ENCODE data around the gene POLR1H. TPM values are rescaled to one million over a fixed set of nuclear protein-coding genes. Genes with fewer than 3 reads are reported as not detected.
A peak's percentile ranks its signal among the peaks of the same experiment; 100 is the strongest.

The POLR1H gene
- polyA plus RNA-seq, 1 donor from 2014 or later: 51.4 TPM

- Histone ChIP-seq H3K27me3 (ENCODE audit: insufficient read depth, low read depth, low read length) (peaks cover 21% of the 10 kb centered on the region), H3K36me3 (ENCODE audit: insufficient read depth, low read length) (no peaks in the 10 kb centered on the region), H3K4me2 (ENCODE audit: low read length) (peak overlapping the region; percentile 81), H3K4me3 (ENCODE audit: low read length) (peak overlapping the region; percentile 76), H3K9ac (ENCODE audit: low read length) (peak overlapping the region; percentile 93), H4K20me1 (ENCODE audit: insufficient read depth) (no peaks in the 10 kb centered on the region), H2AFZ (ENCODE audit: low read depth, low read length) (peak overlapping the region; percentile 65), H3K9me2 (ENCODE audit: insufficient read depth, low read length) (no peaks in the 10 kb centered on the region), H3K79me2 (replicated peaks; ENCODE audit: insufficient read depth, low read length) (peaks cover 28% of the 10 kb centered on the region), H3F3A (ENCODE audit: insufficient read depth, low read length, poor library complexity, severe bottlenecking) (peaks cover 7% of the 10 kb centered on the region), H3K27ac (ENCODE audit: low read length) (peak overlapping the region; percentile 98), H3K9me3 (ENCODE audit: low read length) (no peaks in the 10 kb centered on the region)
- TF ChIP-seq POLR2AphosphoS5 (IDR thresholded peaks at IDR 0.05) (peak; percentile 2), SMC3 (conservative IDR thresholded peaks at IDR 0.05; ENCODE audit: poor library complexity) (no peak)
Observed at GRCh38 chr6:30067460-30068139, 6.5 kb downstream of the POLR1H start.

GRCh38 chr6:30071081-30071818, 10.2 kb downstream of the POLR1H start:
- Histone ChIP-seq H3K9ac (ENCODE audit: low read length) (no peak overlapping the region), H3K4me3 (ENCODE audit: low read length) (peak overlapping the region; percentile 18), H4K20me1 (ENCODE audit: insufficient read depth) (no peaks in the 10 kb centered on the region), H3K9me2 (ENCODE audit: insufficient read depth, low read length) (no peaks in the 10 kb centered on the region), H3F3A (ENCODE audit: insufficient read depth, low read length, poor library complexity, severe bottlenecking) (peaks cover 4% of the 10 kb centered on the region), H3K4me2 (ENCODE audit: low read length) (no peak overlapping the region), H3K9me3 (ENCODE audit: low read length) (no peaks in the 10 kb centered on the region), H3K36me3 (ENCODE audit: insufficient read depth, low read length) (no peaks in the 10 kb centered on the region), H3K27ac (ENCODE audit: low read length) (no peak overlapping the region), H3K27me3 (ENCODE audit: insufficient read depth, low read depth, low read length) (peaks cover 57% of the 10 kb centered on the region), H2AFZ (ENCODE audit: low read depth, low read length) (no peak overlapping the region), H3K79me2 (replicated peaks; ENCODE audit: insufficient read depth, low read length) (peaks cover 14% of the 10 kb centered on the region)
- TF ChIP-seq RAD21 (conservative IDR thresholded peaks at IDR 0.05): no peak
- no peak for TF ChIP-seq CTCF (IDR thresholded peaks at IDR 0.05; ENCODE audit: poor library complexity, severe bottlenecking)
- no peak for TF ChIP-seq MXI1 (conservative IDR thresholded peaks at IDR 0.05; ENCODE audit: poor library complexity, severe bottlenecking)
- no peak for TF ChIP-seq SMC3 (conservative IDR thresholded peaks at IDR 0.05; ENCODE audit: poor library complexity)
- TF ChIP-seq TAF1 (IDR thresholded peaks at IDR 0.05; ENCODE audit: low read depth): no peak
- no peak for TF ChIP-seq POLR2AphosphoS5 (IDR thresholded peaks at IDR 0.05)
- TF ChIP-seq EZH2 (IDR thresholded peaks at IDR 0.05; ENCODE audit: borderline replicate concordance, insufficient read depth, low read length, poor library complexity, severe bottlenecking): no peak
- no peak for TF ChIP-seq REST (IDR thresholded peaks at IDR 0.05; ENCODE audit: borderline replicate concordance)
- no peak for TF ChIP-seq EP300 (conservative IDR thresholded peaks at IDR 0.05; ENCODE audit: poor library complexity, severe bottlenecking)
